Astrocyte (in vitro differentiated cells and primary cell): ENCODE data around the gene OSMR. TPM values are rescaled to one million over a fixed set of nuclear protein-coding genes. Genes with fewer than 3 reads are reported as not detected.

ENCODE experiments used
- DNase-seq: peaks from one replicate; pipeline ENCODE4 v3.0.0-alpha.2; 2010; ENCODE audit warnings: low read depth
- FAIRE-seq: peaks from 2 replicates; lab custom pipeline; 2011; peaks lifted over from hg19 to GRCh38; lab: Jason Lieb, UNC
- H2AFZ ChIP-seq: 2 replicates; pipeline ENCODE4 v1.6.0; 2012; ENCODE audit warnings: low read depth, low read length, inconsistent platforms
- H3K27ac ChIP-seq: 2 replicates; pipeline ENCODE4 v1.5.1; 2011; ENCODE audit warnings: low read depth, low read length, inconsistent platforms
- H3K27me3 ChIP-seq: 2 replicates; pipeline ENCODE4 v1.6.0; 2011; ENCODE audit warnings: low read length, inconsistent platforms; ENCODE audit not compliant: insufficient read depth
- H3K36me3 ChIP-seq: 2 replicates; pipeline ENCODE4 v1.5.1; 2011; ENCODE audit warnings: low read length, inconsistent platforms; ENCODE audit not compliant: insufficient read depth
- H3K4me1 ChIP-seq: 2 replicates; pipeline ENCODE4 v1.5.1; 2011; ENCODE audit warnings: low read length, inconsistent platforms; ENCODE audit not compliant: insufficient read depth
- H3K4me2 ChIP-seq: 2 replicates; pipeline ENCODE4 v1.6.0; 2012; ENCODE audit warnings: low read length, inconsistent platforms
- H3K4me3 ChIP-seq: 2 replicates; pipeline ENCODE4 v1.5.1; 2011; ENCODE audit warnings: low read depth, mild to moderate bottlenecking, low read length, inconsistent platforms; ENCODE audit not compliant: insufficient read depth
- H3K79me2 ChIP-seq: 2 replicates; pipeline ENCODE4 v1.6.0; 2012; ENCODE audit warnings: mild to moderate bottlenecking, low read length, inconsistent platforms; ENCODE audit not compliant: insufficient read depth
- H3K9ac ChIP-seq: 2 replicates; pipeline ENCODE4 v1.6.0; 2012; ENCODE audit warnings: mild to moderate bottlenecking, low read length, inconsistent platforms
- H3K9me3 ChIP-seq: 2 replicates; pipeline ENCODE4 v1.5.1; 2012; ENCODE audit warnings: low read depth, mild to moderate bottlenecking, low read length, inconsistent platforms; ENCODE audit not compliant: insufficient read depth
- H4K20me1 ChIP-seq: 2 replicates; pipeline ENCODE4 v1.6.0; 2012; ENCODE audit warnings: low read length, inconsistent platforms; ENCODE audit not compliant: insufficient read depth
- H3K27ac Mint-ChIP-seq: one replicate; pipeline ENCODE4 v1.8.0; 2021; ENCODE audit warnings: mild to moderate bottlenecking, mixed read lengths; ENCODE audit not compliant: unreplicated experiment
- H3K27me3 Mint-ChIP-seq: one replicate; pipeline ENCODE4 v1.8.0; 2021; ENCODE audit warnings: low read depth, mixed read lengths; ENCODE audit not compliant: unreplicated experiment
- H3K36me3 Mint-ChIP-seq: one replicate; pipeline ENCODE4 v1.8.0; 2021; ENCODE audit warnings: low read depth, mixed read lengths; ENCODE audit not compliant: unreplicated experiment
- H3K4me1 Mint-ChIP-seq: one replicate; pipeline ENCODE4 v1.8.0; 2021; ENCODE audit warnings: low read depth, mixed read lengths; ENCODE audit not compliant: unreplicated experiment
- H3K4me3 Mint-ChIP-seq: one replicate; pipeline ENCODE4 v1.8.0; 2021; ENCODE audit warnings: mild to moderate bottlenecking, moderate library complexity, mixed read lengths; ENCODE audit not compliant: unreplicated experiment
- H3K9me3 Mint-ChIP-seq: one replicate; pipeline ENCODE4 v1.8.0; 2021; ENCODE audit warnings: mild to moderate bottlenecking, mixed read lengths; ENCODE audit not compliant: unreplicated experiment
- CTCF ChIP-seq: IDR thresholded peaks from 2 replicates; pipeline ENCODE4 v1.5.1; 2011; ENCODE audit warnings: low read depth, mild to moderate bottlenecking, inconsistent platforms, low read length, moderate library complexity; ENCODE audit not compliant: insufficient read depth
- EZH2 ChIP-seq: IDR thresholded peaks from 2 replicates; pipeline ENCODE4 v1.6.1; 2012; ENCODE audit warnings: mild to moderate bottlenecking, low read length, inconsistent platforms; ENCODE audit not compliant: insufficient read depth
- total RNA-seq: library from RNA; stranded (reverse); gene quantifications from 2 replicates; pipeline ENCODE4 v1.2.1, GENCODE V29; 2021

The OSMR gene
- total RNA-seq, 1 donor from 2014 or later = 38.6 TPM

- no peaks in the 10 kb centered on the region for H4K20me1 ChIP-seq
- peaks cover 22% of the 10 kb centered on the region for H3K4me1 Mint-ChIP-seq
- TF ChIP-seq EZH2 (no peak), CTCF (no peak)
- H3K9ac ChIP-seq = no peak overlapping the region
- no peak for DNase-seq
- no peak overlapping the region for H3K4me2 ChIP-seq
- H3K79me2 ChIP-seq = peaks cover 26% of the 10 kb centered on the region
- H3K27ac Mint-ChIP-seq = no peak overlapping the region
- FAIRE-seq = no peak
- H3K9me3 Mint-ChIP-seq = no peaks in the 10 kb centered on the region
- H3K36me3 Mint-ChIP-seq = peaks cover 14% of the 10 kb centered on the region
- H3K27me3 Mint-ChIP-seq = no peaks in the 10 kb centered on the region
- H3K27ac ChIP-seq = no peak overlapping the region
- no peaks in the 10 kb centered on the region for H3K9me3 ChIP-seq
- H3K4me1 ChIP-seq = peaks cover 38% of the 10 kb centered on the region
- H3K27me3 ChIP-seq = no peaks in the 10 kb centered on the region
- H3K4me3 ChIP-seq = no peak overlapping the region
- no peak overlapping the region for H2AFZ ChIP-seq
- no peak overlapping the region for H3K4me3 Mint-ChIP-seq
- peaks cover 31% of the 10 kb centered on the region for H3K36me3 ChIP-seq
Observed at GRCh38 chr5:38874948-38875456, 29.2 kb downstream of the OSMR start.

GRCh38 chr5:38878391-38879077 lies 32.7 kb downstream of the OSMR start:
- no peaks in the 10 kb centered on the region for H3K27me3 Mint-ChIP-seq
- H3K4me2 ChIP-seq = no peak overlapping the region
- peak; percentile 71 for DNase-seq
- peaks cover 20% of the 10 kb centered on the region for H3K79me2 ChIP-seq
- no peak overlapping the region for H3K27ac Mint-ChIP-seq
- H3K9me3 Mint-ChIP-seq = no peaks in the 10 kb centered on the region
- no peaks in the 10 kb centered on the region for H3K27me3 ChIP-seq
- peaks cover 4% of the 10 kb centered on the region for H4K20me1 ChIP-seq
- no peaks in the 10 kb centered on the region for H3K9me3 ChIP-seq
- no peak overlapping the region for H3K4me3 Mint-ChIP-seq
- H3K4me1 Mint-ChIP-seq = no peaks in the 10 kb centered on the region
- H2AFZ ChIP-seq = no peak overlapping the region
- H3K36me3 Mint-ChIP-seq = peaks cover 32% of the 10 kb centered on the region
- H3K4me1 ChIP-seq = peaks cover 10% of the 10 kb centered on the region
- no peak for FAIRE-seq
- peaks cover 41% of the 10 kb centered on the region for H3K36me3 ChIP-seq
- H3K27ac ChIP-seq = peak overlapping the region; percentile 51
- no peak overlapping the region for H3K9ac ChIP-seq
- TF ChIP-seq CTCF (no peak), EZH2 (no peak)
- no peak overlapping the region for H3K4me3 ChIP-seq

- peaks cover 36% of the 10 kb centered on the region for H3K36me3 Mint-ChIP-seq
- no peak for FAIRE-seq
- H3K9ac ChIP-seq = peak overlapping the region; percentile 41
- DNase-seq = no peak
- no peak overlapping the region for H3K4me2 ChIP-seq
- H3K4me1 ChIP-seq = peaks cover 10% of the 10 kb centered on the region
- peaks cover 4% of the 10 kb centered on the region for H4K20me1 ChIP-seq
- no peak for TF ChIP-seq EZH2
- no peak for TF ChIP-seq CTCF
- no peaks in the 10 kb centered on the region for H3K27me3 Mint-ChIP-seq
- H3K27me3 ChIP-seq = no peaks in the 10 kb centered on the region
- H3K4me3 ChIP-seq = no peak overlapping the region
- H3K9me3 ChIP-seq = no peaks in the 10 kb centered on the region
- no peak overlapping the region for H3K27ac Mint-ChIP-seq
- H3K36me3 ChIP-seq = peaks cover 41% of the 10 kb centered on the region
- H3K9me3 Mint-ChIP-seq = no peaks in the 10 kb centered on the region
- H3K4me3 Mint-ChIP-seq = no peak overlapping the region
- H3K4me1 Mint-ChIP-seq = no peaks in the 10 kb centered on the region
- H3K79me2 ChIP-seq = peaks cover 16% of the 10 kb centered on the region
- no peak overlapping the region for H2AFZ ChIP-seq
- peak overlapping the region; percentile 48 for H3K27ac ChIP-seq
Observed at GRCh38 chr5:38879078-38879460, 33.3 kb downstream of the OSMR start.
